ENCODE data around the gene STRADB.

DNA sequence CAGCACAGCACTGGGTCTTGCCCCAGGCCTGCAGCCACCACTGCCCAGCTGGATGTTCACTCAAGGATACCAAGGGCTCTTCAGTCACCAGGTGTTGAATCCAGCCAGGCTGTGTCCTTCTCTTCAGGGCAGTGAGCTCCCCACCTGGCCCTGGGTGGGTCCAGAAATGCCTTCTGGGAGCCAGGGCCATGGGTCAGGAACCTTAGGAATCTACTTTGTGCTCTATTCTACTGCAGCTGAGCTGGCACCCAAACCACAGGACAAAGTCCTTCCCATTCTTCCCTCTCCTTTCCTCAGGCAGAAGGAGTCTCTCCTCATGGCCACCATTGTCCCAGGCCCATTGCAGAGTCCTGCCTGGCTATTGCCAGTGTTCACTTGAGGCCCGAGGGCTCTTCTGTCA, 13.0 kb downstream of the STRADB start:
- TF ChIP-seq, protein P1, sequence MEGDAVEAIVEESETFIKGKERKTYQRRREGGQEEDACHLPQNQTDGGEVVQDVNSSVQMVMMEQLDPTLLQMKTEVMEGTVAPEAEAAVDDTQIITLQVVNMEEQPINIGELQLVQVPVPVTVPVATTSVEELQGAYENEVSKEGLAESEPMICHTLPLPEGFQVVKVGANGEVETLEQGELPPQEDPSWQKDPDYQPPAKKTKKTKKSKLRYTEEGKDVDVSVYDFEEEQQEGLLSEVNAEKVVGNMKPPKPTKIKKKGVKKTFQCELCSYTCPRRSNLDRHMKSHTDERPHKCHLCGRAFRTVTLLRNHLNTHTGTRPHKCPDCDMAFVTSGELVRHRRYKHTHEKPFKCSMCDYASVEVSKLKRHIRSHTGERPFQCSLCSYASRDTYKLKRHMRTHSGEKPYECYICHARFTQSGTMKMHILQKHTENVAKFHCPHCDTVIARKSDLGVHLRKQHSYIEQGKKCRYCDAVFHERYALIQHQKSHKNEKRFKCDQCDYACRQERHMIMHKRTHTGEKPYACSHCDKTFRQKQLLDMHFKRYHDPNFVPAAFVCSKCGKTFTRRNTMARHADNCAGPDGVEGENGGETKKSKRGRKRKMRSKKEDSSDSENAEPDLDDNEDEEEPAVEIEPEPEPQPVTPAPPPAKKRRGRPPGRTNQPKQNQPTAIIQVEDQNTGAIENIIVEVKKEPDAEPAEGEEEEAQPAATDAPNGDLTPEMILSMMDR (conservative IDR thresholded peaks at IDR 0.05; ENCODE audit: low read depth, low read length): no peak
- TF ChIP-seq CEBPB (IDR thresholded peaks at IDR 0.05; ENCODE audit: low read depth, low read length) (no peak), POLR2A (IDR thresholded peaks at IDR 0.05; ENCODE audit: low read depth, low read length) (no peak)
